ENCODE results near the gene GATB. TPM values are rescaled to one million over a fixed set of nuclear protein-coding genes. Genes with fewer than 3 reads are reported as not detected.
A peak's percentile ranks its signal among the peaks of the same experiment; 100 is the strongest.

The GATB gene
- total and polyA plus RNA-seq, 11 donors = 32.8 to 182 (median 83.4) TPM

- H3K36me3 ChIP-seq = peaks cover 0 to 8% (median 0%) of the 10 kb centered on the region in 9 donors
- ATAC-seq (peak in 1 of 4 donors; percentile 30), DNase-seq (no peak)
- TF ChIP-seq CTCF (IDR thresholded peaks at IDR 0.05) (no peak), POLR2A (IDR thresholded peaks at IDR 0.05) (no peak)
- peak overlapping the region in 9 of 12 donors; percentile 9 to 67 (median 44) for H3K27ac ChIP-seq
- H3K4me1 ChIP-seq = peaks cover 0 to 67% (median 13%) of the 10 kb centered on the region in 12 donors
- no peaks in the 10 kb centered on the region for H3K27me3 ChIP-seq
- 67 to 83% (median 77%) methylated on average over 5 of the region's 5 CpGs for WGBS, 4 donors
- no peak overlapping the region for H3K4me3 ChIP-seq
- intact Hi-C loops (cut with DNase I) = loop anchor here in 1 of 10 donors (10.0 kb wide), 1 partner anchor 714 kb away; no protein-coding TSS in a partner anchor
- H3K9me3 ChIP-seq = no peaks in the 10 kb centered on the region
Observed at GRCh38 chr4:151670843-151671242, 90.0 kb downstream of the GATB start.

GRCh38 chr4:151669990-151670389, 90.8 kb downstream of the GATB start:
- DNase-seq (no peak), ATAC-seq (no peak)
- WGBS, 4 donors = 87 to 89% (median 88%) methylated on average over 9 of the region's 9 CpGs
- Histone ChIP-seq H3K36me3 (peaks cover 0 to 8% (median 0%) of the 10 kb centered on the region in 9 donors), H3K4me3 (no peak overlapping the region), H3K4me1 (peaks cover 0 to 62% (median 11%) of the 10 kb centered on the region in 12 donors), H3K27me3 (no peaks in the 10 kb centered on the region), H3K9me3 (no peaks in the 10 kb centered on the region), H3K27ac (peak overlapping the region in 2 of 12 donors; percentile 67 to 83)
- intact Hi-C loops (cut with DNase I) = loop anchor here in 1 of 10 donors (10.0 kb wide), 1 partner anchor 715 kb away; no protein-coding TSS in a partner anchor
- TF ChIP-seq POLR2A (IDR thresholded peaks at IDR 0.05) = no peak
- TF ChIP-seq CTCF (IDR thresholded peaks at IDR 0.05) = no peak

- 81 to 94% (median 90%) methylated on average over 4 of the region's 4 CpGs for WGBS, 4 donors
- ATAC-seq = no peak
- peak overlapping the region in 3 of 12 donors; percentile 39 to 83 (median 77) for H3K27ac ChIP-seq
- no peaks in the 10 kb centered on the region for H3K27me3 ChIP-seq
- H3K4me3 ChIP-seq = no peak overlapping the region
- H3K36me3 ChIP-seq = peaks cover 0 to 8% (median 0%) of the 10 kb centered on the region in 9 donors
- no peak for TF ChIP-seq POLR2A (IDR thresholded peaks at IDR 0.05)
- TF ChIP-seq CTCF (IDR thresholded peaks at IDR 0.05) = no peak
- no peak for DNase-seq
- intact Hi-C loops (cut with DNase I) = no loop called here
- H3K9me3 ChIP-seq = no peaks in the 10 kb centered on the region
- H3K4me1 ChIP-seq = peaks cover 0 to 50% (median 4%) of the 10 kb centered on the region in 12 donors
Observed at GRCh38 chr4:151668689-151669402, 92.0 kb downstream of the GATB start.

- DNase-seq (no peak), ATAC-seq (no peak)
- TF ChIP-seq CTCF (IDR thresholded peaks at IDR 0.05) = no peak
- no peak for TF ChIP-seq POLR2A (IDR thresholded peaks at IDR 0.05)
- no peak overlapping the region for H3K4me3 ChIP-seq
- H3K36me3 ChIP-seq = peaks cover 0 to 8% (median 0%) of the 10 kb centered on the region in 9 donors
- peak overlapping the region in 9 of 12 donors; percentile 49 to 83 (median 71) for H3K27ac ChIP-seq
- no peaks in the 10 kb centered on the region for H3K27me3 ChIP-seq
- 72 to 97% (median 84%) methylated on average over 4 of the region's 4 CpGs for WGBS, 4 donors
- peaks cover 0 to 41% (median 1%) of the 10 kb centered on the region in 12 donors for H3K4me1 ChIP-seq
- intact Hi-C loops (cut with DNase I) = no loop called here
- no peaks in the 10 kb centered on the region for H3K9me3 ChIP-seq
Observed at GRCh38 chr4:151667666-151668065, 93.1 kb downstream of the GATB start.

Data from heart left ventricle (tissue), 16 donors.